Measurements from ENCODE around the gene LSP1.

GRCh38 chr11:1843796-1844195 is 9.1 kb upstream of the LSP1 start:
- no peak for TF ChIP-seq CTCF (conservative IDR thresholded peaks at IDR 0.05)
- TF ChIP-seq ZFX (IDR thresholded peaks at IDR 0.05): no peak
